Endothelial cell of umbilical vein (primary cell): ENCODE measurements around the gene TCAP. TPM values are rescaled to one million over a fixed set of nuclear protein-coding genes. Genes with fewer than 3 reads are reported as not detected.

Experiments
- BruUV-seq: library from RNA; stranded (reverse); fragments of 400-500 nt; replicated peaks from 2 replicates; lab custom pipeline; 2021; lab: Mats Ljungman, UMichigan
- CTCF ChIA-PET: fragments of 300-600, 350-600 bp; sonication (Branson Sonifier 250); formaldehyde crosslinking; loops from one replicate; lab custom pipeline; 2021; ENCODE audit warnings: antibody characterized with exemption, inconsistent platforms; lab: Charles Lee
- POLR2A ChIA-PET: fragments of 300-600, 350-600 bp; sonication (Branson Sonifier 250); formaldehyde crosslinking; loops from one replicate; lab custom pipeline; 2021; ENCODE audit warnings: antibody characterized with exemption, inconsistent platforms; lab: Charles Lee
- DNase-seq: peaks from one replicate; pipeline ENCODE4 v3.0.0-alpha.2; 2011; ENCODE audit warnings: low read depth, low spot score
- FAIRE-seq: peaks from 2 replicates; lab custom pipeline; 2011; peaks lifted over from hg19 to GRCh38; lab: Jason Lieb, UNC
- H2AFZ ChIP-seq: 2 replicates; pipeline ENCODE4 v1.6.0; 2012; ENCODE audit warnings: low read depth, low read length, control low read depth, inconsistent platforms
- H3K27ac ChIP-seq: 2 replicates; pipeline ENCODE4 v1.5.1; 2011; ENCODE audit warnings: low read depth, mild to moderate bottlenecking, control low read depth, low read length, moderate library complexity; ENCODE audit not compliant: insufficient read depth
- H3K27me3 ChIP-seq, 2 experiments: 2 replicates each; pipeline versions ENCODE4 v1.6.0 to v1.6.1; 2011; ENCODE audit warnings: low read length in 2 of 2, mixed read lengths in 1 of 2; ENCODE audit not compliant: control insufficient read depth in 2 of 2, insufficient read depth in 2 of 2
- H3K36me3 ChIP-seq, 2 experiments: 2 replicates in 1 of 2; 3 replicates in 1 of 2; pipeline ENCODE4 v1.5.1; 2011; ENCODE audit warnings: low read length in 2 of 2, mild to moderate bottlenecking in 1 of 2, moderate library complexity in 1 of 2; ENCODE audit not compliant: control insufficient read depth in 2 of 2, insufficient read depth in 2 of 2; ENCODE audit errors: extremely low read depth in 1 of 2
- H3K4me1 ChIP-seq: 3 replicates; pipeline ENCODE4 v1.5.1; 2011; ENCODE audit warnings: mild to moderate bottlenecking, low read length; ENCODE audit not compliant: control insufficient read depth, insufficient read depth; ENCODE audit errors: extremely low read depth
- H3K4me2 ChIP-seq: 2 replicates; pipeline ENCODE4 v1.6.1; 2011; ENCODE audit warnings: low read length, control low read depth, mixed read lengths; ENCODE audit not compliant: insufficient read depth
- H3K4me3 ChIP-seq, 3 experiments: fragments of 200-600 bp in 1 of 3; sonication (generic), shearing (Covaris generic) in 1 of 3; replicated peaks in 1 of 3; 2 replicates each; pipeline ENCODE4 v1.5.1; 2011 to 2016; ENCODE audit warnings: control low read depth in 3 of 3, low read length in 3 of 3, mild to moderate bottlenecking in 2 of 3, inconsistent platforms in 1 of 3, low read depth in 1 of 3, moderate library complexity in 1 of 3; ENCODE audit not compliant: insufficient read depth in 1 of 3
- H3K79me2 ChIP-seq: 2 replicates; pipeline ENCODE4 v1.6.0; 2012; ENCODE audit warnings: low read length, inconsistent platforms; ENCODE audit not compliant: control insufficient read depth, insufficient read depth
- H3K9ac ChIP-seq: replicated peaks from 2 replicates; pipeline ENCODE3; 2011; ENCODE audit warnings: low read length, control low read depth; ENCODE audit not compliant: insufficient read depth; ENCODE audit errors: extremely low read depth
- H3K9me1 ChIP-seq: replicated peaks from 3 replicates; pipeline ENCODE4 v1.6.0; 2011; ENCODE audit warnings: mild to moderate bottlenecking, low read length; ENCODE audit not compliant: control insufficient read depth, insufficient read depth; ENCODE audit errors: extremely low read depth
- H3K9me3 ChIP-seq: replicated peaks from 2 replicates; pipeline ENCODE4 v1.5.1; 2012; ENCODE audit warnings: low read length, inconsistent platforms; ENCODE audit not compliant: control insufficient read depth, insufficient read depth
- H4K20me1 ChIP-seq: replicated peaks from 2 replicates; pipeline ENCODE3; 2011; ENCODE audit warnings: mild to moderate bottlenecking, low read length; ENCODE audit not compliant: control insufficient read depth, insufficient read depth; ENCODE audit errors: extremely low read depth
- CTCF ChIP-seq, 2 donors: IDR thresholded peaks; 1 replicate in 1 of 2; 2 replicates in 1 of 2; pipeline ENCODE4 v1.5.1; 2011; ENCODE audit warnings: low read length in 2 of 2, mild to moderate bottlenecking in 2 of 2, moderate library complexity in 2 of 2, control low read depth in 1 of 2, inconsistent platforms in 1 of 2, low read depth in 1 of 2; ENCODE audit not compliant: insufficient read depth in 1 of 2; ENCODE audit errors: extremely low read depth in 1 of 2
- EZH2 ChIP-seq: IDR thresholded peaks from 2 replicates; pipeline ENCODE4 v1.6.1; 2012; ENCODE audit warnings: borderline replicate concordance, low read depth, mild to moderate bottlenecking, moderate library complexity, low read length, inconsistent platforms; ENCODE audit not compliant: severe bottlenecking
- FOS ChIP-seq: IDR thresholded peaks from 2 replicates; pipeline ENCODE4 v1.6.1; 2011; ENCODE audit warnings: mild to moderate bottlenecking, low read length, moderate library complexity, borderline replicate concordance; ENCODE audit not compliant: insufficient read depth
- GATA2 ChIP-seq: IDR thresholded peaks from 2 replicates; pipeline ENCODE4 v1.7.0; 2011; ENCODE audit warnings: low read depth, mild to moderate bottlenecking, moderate library complexity, mixed read lengths, low read length; ENCODE audit not compliant: insufficient read length, insufficient read depth
- JUN ChIP-seq: IDR thresholded peaks from 2 replicates; pipeline ENCODE4 v1.6.1; 2011; ENCODE audit warnings: borderline replicate concordance, low read depth; ENCODE audit not compliant: insufficient read length, insufficient read depth
- MAX ChIP-seq: IDR thresholded peaks from 2 replicates; pipeline ENCODE4 v1.6.1; 2011; ENCODE audit not compliant: insufficient read depth, insufficient read length
- MYC ChIP-seq: IDR thresholded peaks from one replicate; pipeline ENCODE4 v1.6.1; 2011; ENCODE audit warnings: mild to moderate bottlenecking, low read depth, low read length
- POLR2A ChIP-seq: IDR thresholded peaks from 2 replicates; pipeline ENCODE4 v1.6.1; 2012; ENCODE audit warnings: low read depth, mild to moderate bottlenecking, control low read depth, low read length
- POLR2AphosphoS5 ChIP-seq: IDR thresholded peaks from 2 replicates; pipeline ENCODE4 v1.6.1; 2012; ENCODE audit warnings: low read depth, mild to moderate bottlenecking, control low read depth, low read length, moderate library complexity; ENCODE audit not compliant: insufficient read depth
- dilution Hi-C: fragments of 300-500 bp; cut with MboI; formaldehyde crosslinking; loops from one replicate; pipeline ENCODE4 v1.15.0; 2019; ENCODE audit warnings: low sequenced_read_pairs; ENCODE audit not compliant: extremely low pct_ligation_motif_present
- intact Hi-C: fragments of 100-400 bp; cut with micrococcal nuclease; formaldehyde crosslinking; loops from one replicate; pipeline ENCODE4 v1.10.0; 2022
- polyA plus RNA-seq, 4 experiments: library from polyadenylated mRNA; depleted of rRNA in 3 of 4; stranded (reverse) in 3 of 4; unstranded in 1 of 4; fragments of >200 nt; gene quantifications; 2 replicates each; pipeline versions ENCODE4 v1.2.1 to v1.2.3, GENCODE V29; 2011 to 2012; ENCODE audit warnings: missing spikeins in 1 of 4
- total RNA-seq: library from RNA; stranded (reverse); gene quantifications from 2 replicates; pipeline ENCODE4 v1.2.3, GENCODE V29; 2021

The TCAP gene
- total and polyA plus RNA-seq, 2 donors (not counting 3 experiments of a cell fraction or from before 2014, with no cell fraction given), result 0.51 to 0.93 TPM

- dilution Hi-C loops, result no loop called here
Measured at GRCh38 chr17:39672522-39673334, 7.6 kb downstream of the TCAP start.

More at GRCh38 chr17:39672522-39673334, 7.6 kb downstream of the TCAP start:
- Histone ChIP-seq H4K20me1 (no peaks in the 10 kb centered on the region), H3K79me2 (no peaks in the 10 kb centered on the region), H3K36me3 (no peaks in the 10 kb centered on the region), H3K4me3 (no peak overlapping the region), H2AFZ (no peak overlapping the region), H3K4me2 (no peak overlapping the region), H3K9me1 (no peaks in the 10 kb centered on the region), H3K4me1 (no peaks in the 10 kb centered on the region), H3K27me3 (peaks cover 0 to 2% of the 10 kb centered on the region in 2 experiments), H3K9me3 (no peaks in the 10 kb centered on the region), H3K9ac (no peak overlapping the region), H3K27ac (no peak overlapping the region)
- no peak for DNase-seq
- intact Hi-C loops, result loop anchor here (1.0 kb wide), 1 partner anchor 50 kb away; no protein-coding TSS in a partner anchor
- CTCF ChIA-PET, result interaction anchor here (0.8 to 13.1 kb wide), 13 partner anchors 8 to 466 kb away, joined by 3 to 291 read pairs (median 5); no protein-coding TSS in a partner anchor
- TF ChIP-seq JUN, result no peak
- no peak for TF ChIP-seq CTCF (IDR thresholded peaks at IDR 0.05; ENCODE audit: extremely low read depth in 1 of 2, insufficient read depth in 1 of 2, low read depth in 1 of 2, low read length in 2 of 2)
- no peak for TF ChIP-seq GATA2
- no peak for TF ChIP-seq MYC
- no peak for TF ChIP-seq POLR2AphosphoS5
- no peak for TF ChIP-seq POLR2A
- TF ChIP-seq EZH2, result no peak
- no peak for TF ChIP-seq MAX
- no peak for TF ChIP-seq FOS
- BruUV-seq, result no TSS peak
- no peak for FAIRE-seq
- POLR2A ChIA-PET, result no interaction called here
